HG03039 (cell line): ENCODE measurements around the gene C11orf86.
"Not testable (repeated sequence)": the region's sequence is repeated elsewhere in the genome, so short reads cannot be mapped to it uniquely, and the experiment has no call there.

Experiments
- ATAC-seq: cut with Tn5 transposase; IDR thresholded peaks from one replicate; pipeline ENCODE4 v1.9.1; 2021; ENCODE audit warnings: mild to moderate bottlenecking, moderate library complexity; ENCODE audit not compliant: unreplicated experiment

Gene C11orf86

DNA sequence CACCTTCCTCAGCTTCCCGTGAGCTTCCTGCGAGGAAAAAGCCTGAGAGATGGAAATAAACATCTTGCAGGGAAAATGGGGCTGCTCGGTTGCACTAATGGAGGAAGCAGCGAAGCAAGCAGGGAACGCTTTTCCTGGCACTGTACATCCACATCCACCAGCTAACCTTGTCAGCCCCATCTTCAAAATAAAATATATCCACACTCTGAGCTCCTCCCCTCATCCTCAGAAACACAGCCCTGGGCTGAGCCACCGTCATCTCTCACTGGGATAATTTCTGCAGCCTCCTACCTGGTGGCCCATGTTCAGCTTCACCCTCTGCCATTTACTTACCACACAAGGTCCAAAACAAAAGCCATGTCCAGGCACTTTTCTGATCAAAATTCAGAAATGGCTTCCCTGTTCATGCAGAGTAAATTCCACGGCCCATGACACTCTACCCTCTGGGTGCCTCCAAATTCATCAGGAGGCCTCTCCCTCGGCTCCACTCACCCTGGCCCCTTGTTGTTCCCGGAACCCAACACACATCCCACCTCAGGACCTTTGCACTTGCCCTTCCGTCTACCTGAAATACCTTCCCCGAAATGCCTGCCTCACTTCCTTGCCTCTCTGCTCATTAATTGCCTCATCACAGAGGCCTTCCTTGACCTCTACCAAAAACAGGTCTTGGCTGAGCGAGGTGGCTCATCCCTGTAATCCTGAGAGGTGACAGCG is 13.0 kb downstream of the C11orf86 start:
- ATAC-seq, result no peak

DNA sequence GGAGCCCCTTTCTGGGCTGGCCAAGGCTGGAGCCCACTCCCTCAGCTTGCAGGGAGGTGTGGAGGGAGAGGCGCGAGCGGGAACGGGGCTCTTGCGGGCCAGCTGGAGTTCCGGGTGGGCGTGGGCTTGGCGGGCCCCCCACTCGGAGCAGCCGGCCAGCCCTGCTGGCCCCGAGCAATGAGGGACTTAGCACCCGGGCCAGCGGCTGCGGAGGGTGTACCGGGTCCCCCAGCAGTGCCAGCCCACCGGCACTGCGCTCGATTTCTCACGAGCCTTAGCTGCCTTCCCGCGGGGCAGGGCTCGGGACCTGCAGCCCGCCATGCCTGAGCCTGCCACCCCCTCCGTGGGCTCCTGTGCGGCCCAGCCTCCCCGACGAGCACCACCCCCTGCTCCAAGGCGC is 13.6 kb downstream of the C11orf86 start:
- ATAC-seq, result not testable (repeated sequence)

DNA sequence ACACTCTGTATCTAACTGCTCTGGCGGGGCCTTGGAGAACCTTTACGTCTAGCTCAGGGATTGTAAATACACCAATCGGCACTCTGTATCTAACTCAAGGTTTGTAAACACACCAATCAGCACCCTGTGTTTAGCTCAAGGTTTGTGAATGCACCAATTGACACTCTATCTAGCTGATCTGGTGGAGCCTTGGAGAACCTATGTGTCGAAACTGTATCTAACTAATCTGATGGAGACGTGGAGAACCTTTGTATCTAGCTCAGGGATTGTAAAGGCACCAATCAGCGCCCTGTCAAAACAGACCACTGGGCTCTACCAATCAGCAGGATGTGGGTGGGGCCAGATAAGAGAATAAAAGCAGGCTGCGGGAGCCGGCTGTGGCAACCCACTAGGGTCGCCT is 14.3 kb downstream of the C11orf86 start:
- not testable (repeated sequence) for ATAC-seq

DNA sequence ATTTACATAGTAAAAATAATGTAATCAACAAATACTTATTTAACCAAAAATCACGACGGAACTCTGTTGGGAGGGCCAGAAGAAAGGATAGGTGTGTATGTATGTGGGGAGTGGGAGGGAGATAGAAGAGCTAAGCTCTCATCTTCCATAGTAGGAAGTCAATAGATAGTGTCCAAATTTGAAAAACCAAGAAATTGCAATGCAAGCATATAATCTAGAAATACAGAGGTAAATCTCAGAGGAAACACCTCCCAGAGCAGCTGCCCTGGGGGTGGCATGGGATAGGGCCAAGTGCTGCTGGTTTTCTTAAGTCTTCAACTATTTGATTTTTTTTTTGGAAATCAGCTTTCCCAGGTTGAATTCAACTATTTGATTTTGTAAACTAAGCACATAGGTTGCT is 16.9 kb downstream of the C11orf86 start:
- ATAC-seq, result no peak

DNA sequence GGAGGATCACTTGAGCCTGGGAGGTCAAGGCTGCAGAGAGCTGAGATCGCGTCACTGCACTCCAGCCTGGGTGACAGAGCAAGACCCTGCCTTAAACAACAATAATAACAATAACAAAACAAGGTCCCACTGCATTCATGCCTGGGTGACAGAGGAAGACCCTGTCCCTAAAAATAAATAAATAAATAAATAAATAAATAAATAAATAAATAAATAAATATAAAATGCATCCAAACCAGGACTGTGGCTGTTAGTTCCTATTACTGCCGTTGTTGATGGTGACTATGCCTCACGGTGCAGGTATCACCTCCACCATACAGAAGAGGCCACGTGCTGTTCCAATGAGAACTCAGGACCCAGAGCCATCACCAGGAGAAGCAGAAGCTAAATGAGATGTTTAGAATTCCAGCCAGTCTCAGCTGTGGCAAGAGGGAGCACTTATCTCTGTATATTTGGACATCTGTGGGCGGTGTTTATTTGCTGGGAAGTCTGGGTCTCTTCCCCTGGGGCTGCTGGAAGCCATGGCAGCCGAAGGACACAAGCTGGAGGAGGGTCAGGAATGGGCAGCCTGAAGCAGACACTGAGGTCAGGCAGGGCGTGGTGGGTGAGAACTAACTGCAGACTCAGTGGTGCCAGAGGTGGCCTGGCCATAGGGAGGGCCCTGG is 21.6 kb downstream of the C11orf86 start:
- ATAC-seq, result no peak

DNA sequence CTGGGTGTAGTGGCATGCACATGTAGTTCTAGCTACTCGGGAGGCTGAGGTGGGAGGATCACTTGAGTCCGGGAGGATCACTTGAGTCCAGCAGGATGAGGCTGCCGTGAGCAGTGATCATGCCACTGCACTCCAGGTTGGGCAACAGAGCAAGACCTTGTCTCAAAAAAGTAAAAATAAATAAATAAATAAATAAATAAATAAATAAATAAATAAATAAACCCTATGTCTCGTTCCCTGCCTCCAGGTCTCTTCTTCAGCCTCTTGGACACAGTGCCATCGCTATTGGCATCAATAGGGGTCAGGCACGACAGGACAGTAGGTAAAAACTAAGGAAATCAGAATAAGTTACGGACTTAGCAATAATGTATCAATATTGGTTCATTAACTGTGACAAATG is 24.5 kb downstream of the C11orf86 start:
- ATAC-seq, result no peak

DNA sequence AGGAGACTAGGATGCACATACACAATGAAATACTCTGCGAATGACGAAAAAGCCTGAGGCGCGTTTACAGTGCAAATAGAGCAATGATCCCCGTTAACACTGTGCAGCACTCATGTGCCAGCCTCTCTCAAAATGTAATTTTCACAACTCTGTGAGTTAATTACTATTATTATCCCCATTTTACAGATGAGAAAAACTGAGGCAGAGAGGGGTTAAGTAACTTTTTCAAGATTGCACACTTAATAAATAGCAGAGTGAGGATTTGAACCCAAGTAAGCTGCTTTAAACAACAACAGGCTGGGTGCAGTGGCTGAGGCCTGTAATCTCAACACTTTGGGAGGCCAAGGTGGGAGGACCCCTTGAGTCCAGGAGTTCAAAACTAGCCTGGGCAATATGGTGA is 26.2 kb downstream of the C11orf86 start:
- no peak for ATAC-seq

DNA sequence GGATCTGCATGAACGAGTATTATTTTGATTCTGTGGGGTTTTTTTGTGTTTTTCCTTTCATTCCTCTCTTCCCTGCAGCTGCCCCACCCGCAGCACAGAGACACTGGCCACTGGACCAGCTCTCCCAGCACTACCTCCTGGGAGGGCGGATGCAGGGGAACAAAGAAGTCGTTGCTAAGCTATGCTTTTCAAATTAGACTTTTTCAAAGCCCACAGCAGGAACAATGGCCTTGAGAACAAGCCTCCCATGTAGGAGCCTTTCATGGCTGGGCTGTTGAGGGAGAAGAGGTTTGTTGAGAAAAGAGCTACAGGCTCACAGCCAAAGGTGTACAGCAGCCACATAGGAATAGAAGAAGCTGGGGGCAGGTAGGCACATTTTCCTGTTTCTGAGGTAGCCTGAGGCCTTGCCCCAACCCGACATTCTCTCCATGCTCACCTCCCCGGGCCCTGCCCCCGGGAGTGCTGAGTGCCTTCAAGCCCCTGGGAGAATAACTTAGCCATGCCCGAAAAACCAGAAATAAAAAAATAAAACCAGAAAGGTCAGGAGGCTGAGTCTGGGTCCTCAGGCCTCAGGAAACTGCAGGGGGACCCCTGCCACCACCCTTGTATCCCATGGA is 27.3 kb downstream of the C11orf86 start:
- no peak for ATAC-seq

DNA sequence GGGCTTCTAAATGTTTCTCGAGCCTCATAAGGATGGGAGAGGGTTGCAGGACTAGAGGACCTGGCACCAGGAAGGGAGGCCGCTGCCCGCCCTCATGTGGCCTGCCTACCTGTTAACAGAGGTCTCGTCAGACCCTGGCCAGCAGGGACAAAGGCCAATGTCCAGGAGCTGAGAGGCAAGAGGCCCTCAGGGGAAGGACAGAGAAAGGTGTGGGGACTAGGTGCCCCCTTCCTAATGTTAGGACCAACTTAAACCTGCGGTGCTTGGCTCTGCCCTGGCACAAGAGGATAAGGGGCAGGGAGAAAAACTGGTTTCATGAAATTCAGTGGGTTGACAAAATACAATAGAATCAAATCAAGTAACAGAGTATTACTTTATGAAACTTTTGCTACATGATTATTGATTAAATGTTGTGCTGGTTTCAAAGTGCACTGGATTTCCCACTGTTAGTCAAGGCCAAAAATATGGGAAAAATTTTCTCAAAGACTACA is 27.9 kb downstream of the C11orf86 start:
- ATAC-seq, result no peak

DNA sequence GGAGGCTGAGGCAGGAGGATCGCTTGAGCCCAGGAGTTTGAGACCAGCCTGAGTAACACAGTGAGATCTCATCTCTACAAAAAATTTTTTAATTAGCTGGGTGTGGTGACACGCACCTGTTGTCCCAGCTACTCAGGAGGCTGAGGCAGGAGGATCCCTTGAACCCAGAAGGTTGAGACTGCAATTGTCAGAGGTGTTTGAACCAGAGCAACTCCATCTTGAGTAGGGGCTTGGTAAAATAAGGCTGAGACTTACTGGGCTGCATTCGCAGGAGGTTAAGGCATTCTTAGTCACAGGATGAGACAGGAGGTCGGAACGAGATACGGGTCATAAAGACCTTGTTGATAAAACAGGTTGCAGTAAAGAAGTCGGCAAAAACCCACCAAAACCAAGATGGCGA is 30.1 kb downstream of the C11orf86 start:
- not testable (repeated sequence) for ATAC-seq

DNA sequence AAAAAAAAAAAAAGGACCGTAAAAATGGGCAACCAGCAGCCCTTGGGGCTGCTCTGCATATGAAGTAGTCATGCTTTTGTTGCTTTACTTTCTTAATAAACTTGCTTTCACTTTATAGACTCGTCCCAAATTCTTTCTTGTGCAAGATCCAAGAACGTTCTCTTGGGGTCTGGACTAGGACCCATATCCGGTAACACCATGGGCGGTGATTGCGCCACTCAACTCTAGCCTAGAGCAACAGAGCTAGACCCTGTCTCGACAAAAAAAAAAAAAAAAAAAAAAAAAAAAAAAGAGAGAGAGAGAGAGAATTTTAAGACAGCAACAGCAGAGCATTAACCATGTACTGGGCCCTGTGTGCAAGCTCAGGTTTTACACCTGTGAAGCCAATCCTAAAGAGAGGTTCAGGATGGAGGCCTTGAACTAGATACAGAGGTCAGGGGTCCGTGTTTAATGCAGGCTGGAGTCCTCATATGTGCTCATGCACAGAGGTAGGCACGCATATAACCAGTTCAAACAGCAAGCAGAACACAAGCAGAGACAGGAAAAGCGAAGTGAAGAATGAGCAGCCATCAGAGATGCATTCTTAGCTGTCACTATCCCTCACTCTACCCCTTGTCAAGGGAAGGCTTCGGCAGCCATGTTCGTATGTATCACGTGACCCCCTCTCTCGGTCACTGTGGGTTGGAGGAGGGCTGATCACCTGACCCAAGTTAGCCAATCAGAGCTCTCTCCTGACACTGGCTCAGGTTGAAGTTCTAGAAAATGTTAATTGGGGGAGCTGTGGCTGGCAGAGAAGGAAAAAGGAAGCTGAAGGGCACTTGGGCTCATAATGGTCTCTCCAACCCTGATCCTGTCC is 31.2 kb downstream of the C11orf86 start:
- no peak for ATAC-seq

DNA sequence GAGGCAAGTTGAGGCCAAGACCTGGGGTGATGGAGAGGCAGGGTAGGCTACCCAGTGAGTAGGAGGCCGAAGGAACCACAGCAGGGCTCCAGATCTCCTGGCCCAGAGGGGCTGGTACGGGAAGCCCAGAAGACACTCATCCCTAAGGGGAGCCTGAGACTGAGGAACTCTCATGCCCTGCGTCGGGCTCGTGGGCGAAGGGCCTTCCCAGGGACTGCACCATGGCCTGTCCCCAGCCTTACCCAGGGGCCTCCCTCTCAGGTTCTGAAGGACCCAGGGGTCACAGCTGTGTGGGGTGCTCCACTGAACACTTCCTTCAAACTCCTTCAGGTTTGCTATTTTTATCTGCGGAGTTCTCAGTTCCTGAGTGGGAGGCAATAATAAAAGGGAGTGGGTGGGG is 32.0 kb downstream of the C11orf86 start:
- ATAC-seq, result no peak

DNA sequence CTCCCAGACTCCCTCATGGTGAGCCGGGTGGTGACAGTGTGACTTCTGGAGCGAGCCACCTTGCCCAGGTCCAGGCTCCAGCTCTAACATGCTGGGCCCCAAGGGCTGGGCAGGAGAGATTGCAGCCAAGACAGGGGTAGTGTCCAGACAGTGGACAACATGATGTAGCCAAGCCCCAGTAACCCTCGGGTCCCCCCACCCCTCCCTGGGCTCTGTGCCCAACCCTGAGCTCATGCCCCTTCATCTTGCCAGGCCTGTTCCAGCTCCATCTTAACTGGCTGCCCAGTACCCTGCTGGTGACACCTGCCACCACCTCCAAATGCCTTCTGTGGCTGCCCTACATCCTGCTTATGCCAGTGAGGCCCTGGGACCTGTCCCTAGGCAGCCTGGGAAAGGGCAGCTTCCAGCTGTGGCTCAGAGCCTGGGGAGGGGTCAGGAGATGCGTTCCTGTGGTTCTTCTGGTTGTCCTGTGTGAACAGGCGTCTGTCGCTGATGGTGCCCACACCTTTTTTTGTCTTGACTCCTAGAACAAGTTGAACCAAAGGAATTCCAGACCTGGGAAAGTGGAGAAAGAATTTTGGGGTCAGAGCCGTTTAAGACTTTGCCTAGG is 35.3 kb downstream of the C11orf86 start:
- ATAC-seq, result no peak

DNA sequence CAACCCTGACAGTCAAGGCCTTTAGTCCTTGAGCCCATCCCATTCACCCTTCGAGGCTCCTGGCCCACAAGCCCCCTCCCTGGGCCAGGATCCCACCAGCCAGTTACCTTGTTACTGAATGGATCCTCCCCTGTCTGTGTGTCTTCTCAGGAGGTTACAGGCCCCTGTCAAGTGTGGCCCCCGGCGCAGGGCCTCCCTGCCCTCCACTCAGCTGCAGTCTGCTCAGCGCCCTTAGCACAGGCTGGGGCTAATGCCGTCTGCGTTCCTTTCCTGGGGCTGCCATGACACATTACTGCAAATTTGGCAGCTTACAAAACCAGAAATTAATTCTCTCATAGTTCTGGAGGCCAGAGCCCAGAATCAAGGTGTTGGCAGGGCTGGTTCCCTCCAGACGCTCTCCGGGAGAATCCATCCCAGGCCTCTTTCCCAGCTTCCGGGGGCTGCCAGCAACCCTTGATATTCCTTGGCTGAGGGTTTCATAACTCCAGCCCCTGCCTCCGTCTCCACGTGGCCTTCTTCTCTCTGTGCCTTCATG is 38.5 kb downstream of the C11orf86 start:
- ATAC-seq, result no peak

DNA sequence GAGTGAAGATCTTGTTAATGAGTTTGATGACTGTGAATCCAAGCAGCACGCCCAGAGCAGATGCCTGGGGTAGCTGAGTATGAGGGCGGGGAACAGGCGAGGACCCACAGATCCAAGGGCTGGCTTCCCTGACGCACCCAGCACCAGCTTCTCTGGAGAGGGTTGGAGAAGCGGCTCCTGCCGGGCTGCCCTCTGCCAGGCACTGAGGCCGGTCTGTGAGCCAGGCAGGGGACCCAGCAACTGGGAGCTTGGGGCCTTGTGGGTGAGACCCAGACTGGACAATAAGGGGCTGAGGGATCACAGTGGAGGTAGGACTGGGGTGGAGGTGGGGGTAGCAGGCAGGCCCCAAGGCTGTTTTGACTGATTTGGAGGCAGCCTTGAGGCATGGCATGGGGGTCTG is 39.2 kb downstream of the C11orf86 start:
- no peak for ATAC-seq

DNA sequence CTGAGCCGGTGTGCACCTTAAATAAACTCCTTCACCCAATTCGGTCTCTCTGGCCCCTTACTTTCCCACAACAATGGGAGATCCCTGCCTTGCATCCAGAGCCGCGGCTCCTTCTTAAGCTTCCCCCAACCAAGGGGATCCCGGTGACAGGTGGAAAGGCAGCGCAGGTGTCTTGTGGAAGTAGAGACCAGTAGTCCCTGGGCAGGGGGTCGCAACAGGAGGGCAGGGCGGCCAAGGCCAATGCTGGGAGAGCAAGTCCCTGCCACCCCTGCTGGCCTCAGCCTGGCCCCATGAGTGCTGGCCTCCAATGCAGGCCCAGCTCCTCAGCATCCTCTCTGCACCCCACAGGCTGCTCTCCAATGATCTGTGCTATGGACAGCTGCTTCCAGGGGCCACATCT is 39.9 kb downstream of the C11orf86 start:
- no peak for ATAC-seq

DNA sequence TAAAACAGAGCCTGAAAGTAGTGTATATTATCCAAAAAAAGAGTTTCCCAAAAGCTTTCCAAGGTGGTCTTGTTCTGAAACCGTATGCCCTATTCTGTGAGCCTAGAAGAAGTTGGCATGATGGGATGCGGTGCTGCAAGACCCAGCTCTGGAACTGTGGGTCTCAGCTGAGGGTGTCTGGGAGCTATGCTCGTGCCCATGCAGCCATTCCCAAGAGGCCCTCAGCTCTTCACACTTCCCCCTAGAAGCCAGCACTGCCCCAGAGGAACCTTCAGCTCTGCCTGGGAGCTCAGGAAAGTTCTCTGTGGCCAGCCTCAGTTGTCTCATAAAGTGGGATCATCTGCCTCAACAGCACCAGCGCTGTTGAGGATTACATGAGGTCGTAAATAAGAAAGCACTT is 41.4 kb downstream of the C11orf86 start:
- no peak for ATAC-seq

DNA sequence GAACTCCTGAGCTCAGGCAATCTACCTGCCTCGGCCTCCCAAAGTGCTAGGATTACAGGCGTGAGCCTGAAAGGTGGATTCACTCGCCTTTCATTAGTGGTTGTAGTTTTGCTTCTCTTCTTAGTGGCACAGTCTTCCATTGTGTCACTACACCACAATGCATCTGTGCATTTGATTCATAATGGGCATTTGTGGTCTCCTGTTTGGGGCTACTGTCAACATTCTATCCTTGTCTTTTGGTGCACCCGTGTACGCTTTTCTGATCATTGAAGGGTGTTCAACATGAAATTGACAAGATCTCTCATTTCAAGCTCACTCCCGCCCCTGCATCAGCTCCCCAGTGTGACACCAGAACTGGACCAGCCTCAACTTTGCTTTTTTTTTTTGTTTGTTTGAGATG is 45.8 kb downstream of the C11orf86 start:
- ATAC-seq, result no peak

DNA sequence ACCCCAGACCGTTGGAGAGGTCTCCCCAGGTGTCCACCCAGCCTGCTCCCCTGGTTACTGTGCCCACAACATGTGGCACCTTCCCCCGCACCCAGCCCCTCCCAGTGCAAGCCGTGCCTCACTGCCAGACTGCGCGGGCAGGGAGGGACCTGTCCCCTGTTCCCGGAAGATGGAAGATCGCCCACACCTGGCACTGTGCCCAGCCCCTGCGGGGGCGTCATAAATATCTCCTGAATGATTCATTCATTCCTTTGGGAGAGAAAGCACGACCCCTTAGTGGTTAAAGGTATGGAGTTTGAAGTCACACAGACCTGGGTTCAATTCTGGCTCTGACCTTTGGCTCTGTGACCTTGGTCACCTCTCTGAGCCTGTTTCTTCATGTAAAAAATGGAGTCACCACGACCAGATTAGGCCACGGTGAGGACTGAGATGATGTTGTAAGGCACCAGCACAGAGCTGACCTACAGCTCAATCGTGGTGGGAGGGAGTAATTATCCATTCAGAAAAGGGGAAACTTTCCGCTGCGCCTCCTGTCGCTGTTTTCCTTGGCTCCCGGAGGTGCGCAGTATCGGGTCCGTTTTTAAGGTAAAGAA is 47.3 kb downstream of the C11orf86 start:
- ATAC-seq, result no peak
